HG03378 (cell line): Measurements from ENCODE around the gene COMP.

ENCODE experiments used
- ATAC-seq: cut with Tn5 transposase; IDR thresholded peaks from one replicate; pipeline ENCODE4 v1.9.1; 2021; ENCODE audit warnings: mild to moderate bottlenecking, moderate library complexity; ENCODE audit not compliant: unreplicated experiment

The COMP gene

DNA sequence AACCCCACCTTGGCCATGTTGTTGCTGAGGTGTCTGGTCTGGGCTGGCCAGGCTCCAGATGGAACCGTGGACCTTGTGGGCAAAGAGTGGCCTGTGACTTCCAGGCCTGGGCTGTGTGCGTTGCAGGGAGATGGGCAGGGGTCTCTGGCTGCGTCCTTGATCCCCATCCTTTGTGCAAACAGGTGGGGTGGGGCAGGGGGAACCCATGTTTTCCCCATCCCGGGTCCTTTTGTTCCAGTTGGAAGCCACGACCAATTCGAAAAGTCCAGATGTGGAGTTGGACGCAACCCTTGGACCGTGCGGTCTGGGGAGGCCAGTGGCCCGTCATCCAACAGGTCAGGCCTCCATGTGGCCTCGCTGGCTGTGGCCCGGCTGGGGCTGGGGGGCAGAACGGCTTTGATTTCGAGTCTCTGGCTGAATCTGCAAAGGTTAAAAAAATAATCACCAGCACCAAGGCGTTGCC is 13.1 kb upstream of the COMP start:
- no peak for ATAC-seq

GRCh38 chr19:18803550-18804138 is 12.5 kb upstream of the COMP start:
- ATAC-seq = no peak

DNA sequence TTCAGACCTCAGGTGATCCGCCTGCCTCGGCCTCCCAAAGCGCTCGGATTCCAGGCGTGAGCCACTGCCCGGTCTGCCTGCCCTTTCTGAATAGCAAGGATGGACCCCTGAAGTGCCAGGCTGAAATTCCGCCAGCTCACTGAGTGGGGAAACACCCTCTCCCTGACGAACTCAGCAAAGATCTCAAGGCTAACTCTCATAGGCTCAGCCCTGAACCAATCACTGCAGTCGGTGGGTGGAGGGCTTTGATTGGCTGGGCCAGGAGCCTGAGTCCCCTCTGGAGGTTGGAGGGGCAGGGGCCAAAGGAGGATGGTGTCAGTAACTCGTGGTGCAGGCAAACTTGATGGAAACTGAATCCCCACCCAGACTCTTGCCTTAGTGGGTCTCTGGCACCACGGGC is 11.2 kb upstream of the COMP start:
- ATAC-seq = no peak

DNA sequence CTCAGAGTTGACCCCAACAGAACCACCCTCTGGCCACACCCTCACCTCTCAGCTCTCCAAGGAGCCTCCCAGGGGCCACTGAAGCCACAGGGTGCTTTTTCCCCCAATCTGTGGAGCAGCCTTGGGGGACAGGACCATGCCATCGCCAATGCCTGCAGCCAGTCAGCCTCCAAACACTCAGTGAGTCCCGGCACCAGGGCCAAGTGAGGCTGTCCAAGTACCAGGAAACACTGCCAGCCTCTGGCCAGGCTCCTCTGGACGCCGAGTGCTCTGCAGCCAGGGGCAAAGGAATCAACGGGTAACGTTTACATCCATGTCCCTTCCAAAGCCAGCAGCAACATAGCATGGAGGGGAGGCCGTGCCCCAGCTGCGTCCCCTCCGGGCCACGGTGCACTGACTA is 9.5 kb upstream of the COMP start:
- ATAC-seq = no peak

DNA sequence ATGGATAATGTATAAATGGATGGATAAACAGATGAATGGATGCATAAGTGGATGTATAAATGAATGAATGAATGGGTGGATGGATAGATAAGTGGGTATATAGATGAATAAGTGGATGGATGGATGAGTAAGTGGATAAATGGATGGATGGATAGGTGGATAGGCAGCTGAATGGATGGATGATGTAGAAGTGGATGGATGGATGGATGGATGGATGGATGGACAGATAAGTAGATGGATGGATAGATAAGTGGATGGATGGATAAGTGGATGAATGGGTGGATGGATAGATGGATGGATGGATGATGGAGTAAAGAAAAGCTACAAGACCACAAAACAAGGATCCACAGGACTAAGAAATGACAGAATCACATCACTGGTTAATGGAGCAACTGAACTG is 9.0 kb upstream of the COMP start:
- no peak for ATAC-seq

GRCh38 chr19:18799389-18799970 is 8.4 kb upstream of the COMP start:
- ATAC-seq = no peak

- no peak for ATAC-seq
These were observed 7.6 kb upstream of the COMP start for GRCh38 chr19:18798384-18799352.

DNA sequence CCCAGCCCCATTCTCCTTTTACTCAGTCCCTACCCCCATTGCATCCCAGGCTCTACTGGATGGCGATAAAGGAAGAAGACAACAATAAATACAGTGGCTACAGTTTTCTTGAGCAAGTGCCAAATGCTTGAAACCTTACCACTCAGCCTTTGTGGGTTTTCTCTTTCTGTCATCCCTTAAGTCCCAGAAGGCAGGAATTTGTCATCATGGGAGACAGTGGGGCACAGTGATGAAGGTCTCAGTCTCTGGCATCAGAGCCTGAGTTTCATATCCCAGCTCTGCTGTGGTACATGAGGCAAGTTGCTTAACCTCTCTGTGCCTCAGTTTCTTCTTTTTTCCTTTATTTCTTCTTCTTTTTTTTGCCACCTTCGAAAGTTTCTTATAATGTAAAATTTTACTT is 5.1 kb upstream of the COMP start:
- no peak for ATAC-seq

GRCh38 chr19:18795540-18795939 is 4.4 kb upstream of the COMP start:
- no peak for ATAC-seq

GRCh38 chr19:18794692-18795091 is 3.6 kb upstream of the COMP start:
- no peak for ATAC-seq

- no peak for ATAC-seq
These were observed 2.9 kb upstream of the COMP start for GRCh38 chr19:18794029-18794313.

- no peak for ATAC-seq
These were observed 2.3 kb upstream of the COMP start for GRCh38 chr19:18793144-18794028.

GRCh38 chr19:18792661-18793060 is 1.6 kb upstream of the COMP start:
- no peak for ATAC-seq

DNA sequence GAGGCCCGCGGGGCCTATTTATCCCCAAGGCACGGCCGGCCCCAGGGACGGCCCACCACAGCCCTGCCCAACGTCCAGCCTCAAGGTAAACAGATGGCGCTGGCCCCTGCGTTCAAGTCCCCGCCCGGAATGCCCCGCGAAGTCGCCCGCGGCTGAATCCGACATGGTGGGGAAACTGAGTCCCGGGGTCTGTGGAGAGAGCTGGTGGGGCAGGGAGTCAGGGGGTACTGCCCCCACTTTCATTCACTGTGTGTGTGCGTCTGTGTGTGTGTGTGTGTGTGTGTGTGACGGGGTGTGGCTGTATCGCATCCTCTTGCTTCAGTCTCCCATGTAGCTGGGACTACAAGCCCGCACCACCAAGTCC is 192 bp upstream of the COMP start:
- no peak for ATAC-seq

- ATAC-seq = no peak
These were observed 1.1 kb downstream of the COMP start for GRCh38 chr19:18789883-18790565.

DNA sequence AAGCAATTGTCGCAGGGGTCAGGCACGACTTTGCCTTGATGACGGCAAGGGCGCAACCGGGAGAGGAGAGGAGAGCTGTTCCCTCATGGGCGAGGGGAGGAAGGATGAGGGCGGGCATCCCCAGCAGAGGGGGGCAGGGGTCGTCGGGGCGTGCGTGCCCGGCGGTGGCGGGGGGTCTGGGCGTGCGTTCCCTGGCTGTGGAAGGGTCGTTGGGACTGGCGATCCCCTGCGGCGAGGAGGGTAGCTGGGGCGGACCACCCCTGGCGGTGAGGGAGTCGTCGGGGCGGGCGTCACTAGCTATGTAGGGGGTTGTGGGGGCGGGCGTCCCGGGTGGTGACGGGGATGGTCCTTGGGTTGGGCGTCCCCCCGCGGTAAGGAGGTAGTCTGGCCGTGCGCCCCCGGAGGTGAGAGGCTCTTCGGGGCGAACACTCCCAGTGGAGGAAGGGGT is 1.7 kb downstream of the COMP start:
- no peak for ATAC-seq

DNA sequence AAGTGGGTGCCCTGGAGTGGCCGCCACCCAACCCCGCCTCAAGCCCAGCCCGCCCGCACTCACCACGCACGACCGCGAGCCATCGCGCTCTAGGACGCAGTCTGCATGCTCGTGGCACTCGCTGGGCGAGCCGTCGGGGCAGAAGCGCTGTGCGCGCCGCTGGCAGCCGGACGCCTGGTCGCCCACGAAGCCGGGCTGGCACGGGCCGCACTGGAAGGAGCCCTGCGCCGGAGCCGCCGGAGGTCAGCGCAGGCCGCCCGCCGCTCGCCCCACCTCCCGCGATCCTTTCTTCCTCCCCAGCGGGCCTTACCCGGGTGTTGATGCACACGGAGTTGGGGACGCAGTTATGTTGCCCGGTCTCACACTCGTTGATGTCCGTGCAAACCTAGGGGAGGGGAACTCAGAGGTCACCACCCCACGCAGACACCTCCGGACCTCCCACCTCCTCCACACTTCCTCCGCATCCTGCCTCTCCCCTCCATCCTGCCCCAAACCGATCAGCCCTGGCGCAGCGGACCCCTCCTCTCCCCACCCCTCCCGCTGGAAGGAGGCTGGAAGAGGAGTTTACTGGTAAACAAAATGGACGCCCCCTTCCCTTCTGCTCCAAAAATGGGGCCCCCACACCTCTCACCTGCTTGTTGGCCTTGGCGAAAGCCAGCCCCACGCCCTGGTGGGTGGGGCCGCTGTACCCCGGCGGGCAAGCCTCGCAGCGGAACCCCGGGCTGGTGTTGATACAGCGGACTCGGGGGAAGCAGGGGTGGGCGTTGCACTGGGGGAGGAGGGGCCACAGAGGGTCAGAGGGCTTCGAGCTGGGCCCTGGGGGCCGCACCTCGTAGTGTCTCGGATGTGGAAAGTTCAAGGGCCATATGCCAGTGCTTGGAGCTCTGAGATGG is 2.3 kb downstream of the COMP start:
- no peak for ATAC-seq

- no peak for ATAC-seq
These were observed 5.7 kb downstream of the COMP start for GRCh38 chr19:18785179-18786124.

GRCh38 chr19:18784786-18785120 is 6.4 kb downstream of the COMP start:
- ATAC-seq = no peak
